GM21723 (cell line): Measurements from ENCODE around the gene TEF.

Source experiments
- ATAC-seq: cut with Tn5 transposase; IDR thresholded peaks from one replicate; pipeline ENCODE4 v1.9.1; 2021; ENCODE audit warnings: mild to moderate bottlenecking, moderate library complexity; ENCODE audit not compliant: unreplicated experiment

Gene TEF

GRCh38 chr22:41353862-41354575 lies 27.7 kb upstream of the TEF start:
- ATAC-seq: no peak

- no peak for ATAC-seq
These were observed 26.8 kb upstream of the TEF start for GRCh38 chr22:41354979-41355378.

- ATAC-seq: no peak
These were observed 25.8 kb upstream of the TEF start for GRCh38 chr22:41355895-41356294.

GRCh38 chr22:41356430-41357028 lies 25.2 kb upstream of the TEF start:
- ATAC-seq: no peak

GRCh38 chr22:41357191-41357590 lies 24.6 kb upstream of the TEF start:
- no peak for ATAC-seq

GRCh38 chr22:41358927-41359326 lies 22.8 kb upstream of the TEF start:
- no peak for ATAC-seq

- ATAC-seq: no peak
These were observed 22.4 kb upstream of the TEF start for GRCh38 chr22:41359376-41359775.

GRCh38 chr22:41360126-41360525 lies 21.6 kb upstream of the TEF start:
- ATAC-seq: no peak

GRCh38 chr22:41361716-41362310 lies 19.9 kb upstream of the TEF start:
- no peak for ATAC-seq

GRCh38 chr22:41362615-41363014 lies 19.1 kb upstream of the TEF start:
- no peak for ATAC-seq

GRCh38 chr22:41364233-41364632 lies 17.5 kb upstream of the TEF start:
- no peak for ATAC-seq

GRCh38 chr22:41364955-41365354 lies 16.8 kb upstream of the TEF start:
- ATAC-seq: no peak

GRCh38 chr22:41365425-41365824 lies 16.3 kb upstream of the TEF start:
- ATAC-seq: no peak

GRCh38 chr22:41366323-41367029 lies 15.3 kb upstream of the TEF start:
- ATAC-seq: no peak

- no peak for ATAC-seq
These were observed 14.6 kb upstream of the TEF start for GRCh38 chr22:41367039-41367679.

- ATAC-seq: no peak
These were observed 13.8 kb upstream of the TEF start for GRCh38 chr22:41367680-41368542.

- ATAC-seq: no peak
These were observed 13.0 kb upstream of the TEF start for GRCh38 chr22:41368543-41369423.

- ATAC-seq: no peak
These were observed 12.4 kb upstream of the TEF start for GRCh38 chr22:41369424-41369745.

- ATAC-seq: no peak
These were observed 11.9 kb upstream of the TEF start for GRCh38 chr22:41369837-41370236.

GRCh38 chr22:41377846-41378245 lies 3.9 kb upstream of the TEF start:
- ATAC-seq: no peak
